Natural killer cell (primary cell): Measurements from ENCODE around the gene SPNS2. TPM values are rescaled to one million over a fixed set of nuclear protein-coding genes. Genes with fewer than 3 reads are reported as not detected.

Source experiments
- ATAC-seq, 3 donors: fragments of 150-1000 bp in 2 of 3; fragments of 200-7000 bp in 1 of 3; cut with Tn5 transposase; 1 replicate in 1 of 3; 2 replicates in 2 of 3; pipeline ENCODE4 v1.10.0; 2021; ENCODE audit warnings: mild to moderate bottlenecking in 2 of 3, moderate library complexity in 2 of 3
- DNase-seq, 2 donors: peaks; one replicate each; pipeline versions ENCODE4 v3.0.0 to v3.0.0-alpha.2; 2013 to 2021; ENCODE audit warnings: mixed read lengths in 1 of 2
- H3K27ac ChIP-seq: one replicate; pipeline ENCODE4 v1.5.1; 2013; ENCODE audit warnings: mild to moderate bottlenecking, low read length
- H3K27me3 ChIP-seq: one replicate; pipeline ENCODE4 v1.6.1; 2013; ENCODE audit warnings: low read length; ENCODE audit not compliant: control insufficient read depth, insufficient read depth
- H3K36me3 ChIP-seq: one replicate; pipeline ENCODE4 v1.6.1; 2013; ENCODE audit warnings: low read length; ENCODE audit not compliant: control insufficient read depth, insufficient read depth
- H3K4me1 ChIP-seq: one replicate; pipeline ENCODE4 v1.6.1; 2013; ENCODE audit warnings: low read length; ENCODE audit not compliant: control insufficient read depth, insufficient read depth
- H3K4me3 ChIP-seq: one replicate; pipeline ENCODE4 v1.5.1; 2013; ENCODE audit warnings: low read length
- H3K9me3 ChIP-seq: one replicate; pipeline ENCODE4 v1.6.1; 2013; ENCODE audit warnings: low read length; ENCODE audit not compliant: control insufficient read depth, insufficient read depth
- H3K27ac Mint-ChIP-seq, 2 donors: one replicate each; pipeline ENCODE4 v1.8.0; 2022; ENCODE audit warnings: mild to moderate bottlenecking in 2 of 2, mixed read lengths in 2 of 2, moderate library complexity in 1 of 2
- H3K27me3 Mint-ChIP-seq, 2 donors: one replicate each; pipeline ENCODE4 v1.8.0; 2022; ENCODE audit warnings: low read depth in 2 of 2, mixed read lengths in 2 of 2
- H3K36me3 Mint-ChIP-seq: one replicate; pipeline ENCODE4 v1.8.0; 2022; ENCODE audit warnings: mixed read lengths
- H3K4me1 Mint-ChIP-seq, 2 donors: one replicate each; pipeline ENCODE4 v1.8.0; 2022; ENCODE audit warnings: mixed read lengths in 2 of 2
- H3K4me3 Mint-ChIP-seq: one replicate; pipeline ENCODE4 v1.8.0; 2022; ENCODE audit warnings: mild to moderate bottlenecking, moderate library complexity, mixed read lengths
- H3K9me3 Mint-ChIP-seq, 2 donors: one replicate each; pipeline ENCODE4 v1.8.0; 2022; ENCODE audit warnings: mixed read lengths in 2 of 2
- CTCF ChIP-seq: fragments of 200-600 bp; IDR thresholded peaks from one replicate; pipeline ENCODE4 v1.8.0; 2022; ENCODE audit warnings: antibody characterized with exemption
- WGBS: methylation state at CpG from one replicate; pipeline ENCODE4 v1.1.7; 2013; ENCODE audit warnings: missing lambda C conversion rate; ENCODE audit not compliant: insufficient coverage; 5-methylcytosine and 5-hydroxymethylcytosine counted together
- intact Hi-C: fragments of 100-400 bp; cut with micrococcal nuclease; formaldehyde crosslinking; loops from one replicate; pipeline ENCODE4 v1.14.2; 2022
- total RNA-seq, 4 donors: library from RNA; stranded (reverse); fragments of 120-200 nt in 1 of 4; gene quantifications; one replicate each; pipeline versions ENCODE4 v1.2.3 to v1.2.4, GENCODE V29; 2013 to 2022

The SPNS2 gene
- total RNA-seq, 3 donors from 2014 or later (not counting 1 experiment from before 2014, with no cell fraction given) = 0.28 to 0.93 (median 0.43) TPM

DNA sequence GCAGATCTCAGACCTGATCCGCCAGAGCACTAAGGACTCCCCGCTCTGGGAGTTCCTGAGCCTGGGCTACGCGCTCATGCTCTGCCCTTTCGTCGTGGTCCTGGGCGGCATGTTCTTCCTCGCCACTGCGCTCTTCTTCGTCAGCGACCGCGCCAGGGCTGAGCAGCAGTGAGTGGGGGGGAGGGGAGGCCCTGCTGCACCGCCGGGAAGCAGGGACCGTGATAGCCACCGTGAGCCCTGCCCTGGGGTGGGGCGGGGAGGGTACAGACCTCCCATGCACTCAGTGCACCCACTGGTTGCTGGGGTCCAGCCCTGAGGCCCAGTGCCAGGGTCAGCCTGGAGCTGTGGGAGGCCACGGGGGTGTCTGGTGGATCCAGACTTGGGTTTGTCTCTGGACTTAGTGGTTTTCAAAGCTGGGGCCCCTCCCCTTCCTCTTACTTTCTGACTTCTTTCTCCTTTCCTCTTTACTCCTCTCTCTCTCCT is 37.6 kb downstream of the SPNS2 start:
- ATAC-seq (no peak), DNase-seq (no peak)
- Mint-ChIP-seq H3K27ac (no peak overlapping the region), H3K27me3 (peaks cover 0 to 10% of the 10 kb centered on the region in 2 donors), H3K9me3 (no peaks in the 10 kb centered on the region), H3K4me3 (no peak overlapping the region), H3K36me3 (no peaks in the 10 kb centered on the region), H3K4me1 (peaks cover 0 to 10% of the 10 kb centered on the region in 2 donors)
- WGBS = 79% methylated on average over 19 of the region's 19 CpGs
- Histone ChIP-seq H3K4me1 (peaks cover 8% of the 10 kb centered on the region), H3K4me3 (no peak overlapping the region), H3K9me3 (no peaks in the 10 kb centered on the region), H3K27ac (no peak overlapping the region), H3K27me3 (no peaks in the 10 kb centered on the region), H3K36me3 (peaks cover 23% of the 10 kb centered on the region)
- intact Hi-C loops = no loop called here
- TF ChIP-seq CTCF = no peak

GRCh38 chr17:4536742-4537411 is 38.2 kb downstream of the SPNS2 start:
- Histone ChIP-seq H3K9me3 (no peaks in the 10 kb centered on the region), H3K4me1 (peaks cover 8% of the 10 kb centered on the region), H3K4me3 (no peak overlapping the region), H3K36me3 (peaks cover 28% of the 10 kb centered on the region), H3K27ac (no peak overlapping the region), H3K27me3 (no peaks in the 10 kb centered on the region)
- Mint-ChIP-seq H3K36me3 (no peaks in the 10 kb centered on the region), H3K4me1 (peaks cover 0 to 10% of the 10 kb centered on the region in 2 donors), H3K27me3 (peaks cover 0 to 10% of the 10 kb centered on the region in 2 donors), H3K27ac (no peak overlapping the region), H3K9me3 (no peaks in the 10 kb centered on the region), H3K4me3 (no peak overlapping the region)
- intact Hi-C loops = no loop called here
- no peak for ATAC-seq
- no peak for TF ChIP-seq CTCF
- WGBS = 74% methylated on average over 18 of the region's 18 CpGs
- DNase-seq = no peak

DNA sequence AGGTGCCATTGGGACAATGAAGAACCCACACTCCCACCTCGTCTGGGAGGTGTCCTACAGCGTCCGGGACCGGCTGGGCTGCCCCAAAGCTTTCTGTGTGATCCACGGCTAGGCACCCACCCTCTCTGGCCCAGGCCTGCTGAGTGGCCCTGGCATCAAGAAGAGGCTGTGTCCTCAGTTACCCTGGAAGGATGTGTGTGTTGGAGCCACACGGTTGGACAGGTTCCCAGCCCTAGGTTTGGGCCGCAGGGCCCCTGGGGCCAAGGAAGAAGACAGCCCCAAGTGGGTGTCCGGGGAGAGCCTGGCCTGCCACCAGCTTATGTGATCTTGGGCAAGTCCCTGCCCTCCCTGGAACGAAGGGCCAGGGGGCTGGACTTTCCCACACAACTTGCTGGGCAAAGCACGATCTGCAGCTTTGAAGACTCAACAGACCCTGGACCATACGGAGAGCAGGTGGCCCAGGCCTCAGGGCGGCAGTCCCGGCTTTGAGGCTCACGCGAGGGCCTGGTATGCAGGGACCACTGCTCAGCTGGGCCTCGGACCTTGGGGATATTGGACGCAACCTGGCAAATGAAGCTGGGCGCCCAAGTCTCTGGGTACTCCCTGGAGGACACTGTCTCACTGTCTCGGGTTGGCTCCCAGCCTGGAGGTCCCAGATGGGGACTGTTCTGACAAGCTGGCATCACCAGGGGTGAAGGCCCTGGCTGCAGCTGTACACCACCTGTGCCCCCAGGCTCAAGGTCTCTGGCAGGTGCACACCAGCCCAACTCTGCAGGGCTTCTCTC is 39.0 kb downstream of the SPNS2 start:
- TF ChIP-seq CTCF = no peak
- ATAC-seq (no peak), DNase-seq (no peak)
- Histone ChIP-seq H3K36me3 (peaks cover 36% of the 10 kb centered on the region), H3K27ac (no peak overlapping the region), H3K4me1 (peaks cover 8% of the 10 kb centered on the region), H3K9me3 (no peaks in the 10 kb centered on the region), H3K4me3 (no peak overlapping the region), H3K27me3 (no peaks in the 10 kb centered on the region)
- peaks cover 0 to 7% of the 10 kb centered on the region in 2 donors for H3K27me3 Mint-ChIP-seq
- peaks cover 0 to 10% of the 10 kb centered on the region in 2 donors for H3K4me1 Mint-ChIP-seq
- no peaks in the 10 kb centered on the region for H3K36me3 Mint-ChIP-seq
- intact Hi-C loops = no loop called here
- no peaks in the 10 kb centered on the region for H3K9me3 Mint-ChIP-seq
- no peak overlapping the region for H3K27ac Mint-ChIP-seq
- H3K4me3 Mint-ChIP-seq = no peak overlapping the region
- WGBS = 90% methylated on average over 19 of the region's 19 CpGs
